HG03432 (cell line): ENCODE measurements around the gene TMEM132E.

Source experiments
- ATAC-seq: cut with Tn5 transposase; IDR thresholded peaks from one replicate; pipeline ENCODE4 v1.9.1; 2021; ENCODE audit warnings: mild to moderate bottlenecking, moderate library complexity; ENCODE audit not compliant: unreplicated experiment

The TMEM132E gene

GRCh38 chr17:34656801-34657200 lies 77.4 kb downstream of the TMEM132E start:
- ATAC-seq = no peak

- no peak for ATAC-seq
These were observed 79.6 kb downstream of the TMEM132E start for GRCh38 chr17:34658811-34659560.

DNA sequence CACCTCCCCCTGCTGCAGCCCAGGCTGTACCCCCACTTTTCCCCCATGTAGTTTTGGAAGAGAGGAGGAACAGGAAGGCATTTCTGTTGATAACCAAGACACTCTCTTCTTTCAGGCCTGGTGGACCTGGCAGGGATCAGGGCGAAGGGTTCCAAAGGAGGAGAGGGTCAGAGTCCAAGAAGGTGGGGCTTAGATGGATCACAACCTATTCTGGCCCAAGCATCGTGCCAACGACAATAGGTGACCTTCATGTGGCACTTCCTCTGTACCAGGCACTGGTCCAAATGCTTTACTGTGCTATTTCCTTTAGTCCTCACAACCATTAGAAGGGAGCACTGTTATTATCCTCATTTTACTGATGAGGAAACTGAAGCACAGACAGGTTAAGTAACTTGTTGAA lies 84.3 kb downstream of the TMEM132E start:
- ATAC-seq = no peak

- ATAC-seq = no peak
These were observed 85.9 kb downstream of the TMEM132E start for GRCh38 chr17:34665150-34665806.

DNA sequence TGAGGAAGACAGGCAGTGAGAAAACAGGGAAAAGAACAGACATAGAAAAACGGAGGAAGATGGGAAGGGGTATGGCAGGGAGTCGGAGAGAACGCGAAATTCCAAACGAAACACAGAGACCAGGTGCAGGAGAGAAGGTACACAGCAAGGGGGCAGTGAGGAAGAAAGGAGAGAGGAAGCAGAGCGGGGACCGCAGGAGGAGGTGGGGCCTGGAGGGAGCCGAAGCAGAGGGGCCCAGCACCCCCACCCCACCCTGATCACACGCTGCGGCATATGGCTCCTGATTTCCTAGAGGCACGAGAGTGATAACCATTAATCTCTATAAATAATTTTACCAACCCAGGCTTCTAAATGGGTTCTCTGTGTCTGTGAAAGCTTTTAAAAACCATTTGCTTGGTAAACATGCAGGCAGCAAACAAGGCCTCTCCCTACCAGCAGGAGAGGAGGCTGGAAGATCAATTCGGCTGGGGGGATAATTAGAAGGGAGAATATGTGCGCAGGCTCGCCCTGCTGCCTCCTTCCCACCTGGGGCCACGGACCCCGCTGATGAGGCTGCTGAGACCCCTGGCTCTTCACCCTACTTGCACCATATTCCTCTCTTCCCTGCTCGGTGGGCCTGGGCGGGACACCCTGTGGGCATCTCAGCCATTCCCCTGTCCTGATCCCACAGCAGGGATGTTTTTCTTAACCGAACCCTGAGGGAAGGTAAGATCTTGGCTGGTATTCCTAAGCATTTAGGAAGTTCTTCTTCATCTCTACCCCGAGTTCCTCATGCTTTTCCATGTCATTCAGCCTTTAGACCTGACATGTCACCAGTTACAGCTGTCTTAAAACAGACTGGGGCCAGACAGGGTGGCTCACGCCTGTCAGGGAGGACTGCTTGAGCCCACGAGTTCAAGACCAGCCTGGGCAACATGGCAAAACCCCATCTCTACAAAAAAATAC lies 86.7 kb downstream of the TMEM132E start:
- no peak for ATAC-seq

DNA sequence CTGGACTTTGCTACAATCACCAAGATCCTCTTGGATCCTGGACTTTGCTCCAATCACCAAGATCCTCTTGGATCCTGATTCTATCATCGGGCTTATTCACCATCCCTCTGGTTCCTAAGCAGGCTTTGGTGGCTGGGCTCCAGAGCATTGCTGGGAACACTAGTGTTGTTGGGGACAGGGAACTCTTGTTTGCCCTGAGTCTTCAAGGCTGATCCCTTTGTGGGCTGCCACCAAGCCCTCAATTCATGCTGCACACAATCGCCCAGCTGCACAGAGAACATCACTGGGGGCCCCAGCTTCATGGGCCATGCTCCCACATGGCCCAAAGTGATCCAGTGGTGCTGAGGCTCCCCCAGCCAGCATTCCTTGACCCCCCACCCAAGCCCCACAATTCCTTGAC lies 88.3 kb downstream of the TMEM132E start:
- no peak for ATAC-seq

- ATAC-seq = no peak
These were observed 88.8 kb downstream of the TMEM132E start for GRCh38 chr17:34668206-34668605.

DNA sequence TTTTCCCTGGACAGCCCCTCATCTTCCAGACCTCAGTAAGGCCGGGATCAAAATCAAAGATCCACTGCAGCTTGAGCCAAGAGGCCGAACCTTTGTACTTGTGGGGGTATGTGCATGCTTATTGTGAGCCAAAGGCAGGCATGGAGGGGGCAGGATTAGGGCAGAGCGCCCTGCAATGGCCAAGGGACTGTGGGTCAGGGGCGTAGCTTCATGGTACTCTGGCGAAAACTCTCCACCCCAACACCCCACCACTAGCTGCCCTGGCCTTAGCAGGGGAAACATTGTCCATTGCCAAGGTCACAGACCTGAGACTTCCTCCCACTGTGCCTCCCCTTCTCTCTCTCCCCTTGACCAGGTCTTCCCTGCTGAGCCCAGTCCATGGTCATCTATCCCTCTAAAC lies 90.1 kb downstream of the TMEM132E start:
- no peak for ATAC-seq

DNA sequence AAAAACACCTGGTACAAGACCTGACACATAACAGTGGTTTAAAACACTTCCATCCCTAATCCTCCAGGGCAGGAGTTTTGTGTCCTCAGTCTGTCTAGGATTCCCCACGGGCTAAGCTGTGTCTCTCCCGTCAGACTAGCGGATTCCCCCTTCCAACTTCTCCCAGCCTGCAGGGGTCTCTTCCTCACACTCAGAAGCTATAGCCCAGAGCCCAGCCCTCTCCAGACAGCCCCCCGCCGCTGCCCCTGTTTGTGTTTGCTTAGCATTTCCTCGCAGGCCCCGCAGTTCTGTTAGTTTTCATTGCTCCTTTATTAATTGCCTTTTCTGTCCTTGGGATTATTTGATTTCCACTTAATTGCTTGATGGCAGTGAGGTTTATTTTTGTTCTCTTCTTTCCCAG lies 91.2 kb downstream of the TMEM132E start:
- ATAC-seq = no peak

- ATAC-seq = no peak
These were observed 91.8 kb downstream of the TMEM132E start for GRCh38 chr17:34671191-34671590.

- ATAC-seq = no peak
These were observed 92.9 kb downstream of the TMEM132E start for GRCh38 chr17:34672176-34672785.

DNA sequence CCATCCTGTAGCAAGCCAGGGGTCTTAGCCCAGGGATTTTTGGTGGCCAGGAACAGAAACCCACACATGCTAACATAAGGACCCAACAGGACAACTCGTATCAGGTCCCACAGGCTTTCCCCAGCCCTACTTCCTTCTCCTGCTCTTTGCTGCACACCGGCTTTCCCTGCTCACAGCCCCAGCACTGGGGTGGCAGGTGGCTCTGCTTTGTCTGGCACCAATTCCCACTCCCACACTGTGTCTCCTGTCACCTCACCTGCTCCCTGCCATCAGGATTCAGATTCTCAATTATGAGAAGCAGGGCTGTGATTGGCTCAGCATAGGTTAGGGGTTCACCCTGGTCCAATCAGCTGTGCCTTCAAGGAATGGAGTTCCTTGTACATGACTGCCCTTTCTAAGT lies 94.1 kb downstream of the TMEM132E start:
- no peak for ATAC-seq

DNA sequence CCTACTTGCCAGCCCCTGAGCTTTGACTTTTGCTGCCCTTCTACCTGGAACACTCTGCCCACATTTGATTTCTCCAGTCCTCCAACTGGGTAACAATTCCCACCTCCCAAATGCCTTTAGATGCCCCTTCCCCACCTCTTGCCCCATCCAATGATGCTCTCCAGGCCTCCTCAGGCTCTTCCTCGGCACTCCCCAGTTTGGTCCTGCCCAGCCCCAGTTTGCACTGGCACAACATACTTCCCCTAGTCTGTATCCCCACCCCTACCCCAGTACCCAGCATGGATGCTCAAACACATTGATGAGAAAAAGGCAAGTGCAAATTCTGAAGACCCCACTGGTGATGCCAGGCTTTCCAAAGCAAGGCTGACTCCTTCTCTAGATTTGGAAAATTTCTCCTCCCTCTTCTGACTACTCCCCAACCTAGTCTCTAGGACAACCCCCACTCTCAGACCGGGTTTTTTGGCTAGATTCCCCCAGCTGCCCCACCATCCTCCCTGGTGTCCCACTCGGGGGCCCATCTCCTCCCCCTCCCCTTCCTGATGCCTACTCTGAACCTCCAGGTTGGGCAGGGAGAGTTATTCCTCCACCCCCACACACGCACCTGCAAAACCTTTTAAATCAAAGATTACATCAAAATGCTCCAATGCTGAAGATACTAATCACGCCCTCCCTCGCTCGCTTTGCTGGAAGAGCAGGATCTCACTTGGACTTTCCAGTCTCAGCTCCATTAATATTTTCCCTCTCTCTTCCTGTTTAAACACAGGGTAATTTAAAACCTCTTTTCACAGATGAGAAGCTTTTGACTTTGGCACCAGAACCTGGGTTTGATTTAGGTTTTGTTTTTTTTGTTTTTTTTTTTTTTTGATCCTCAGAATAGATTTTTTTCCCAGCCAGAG lies 94.9 kb downstream of the TMEM132E start:
- ATAC-seq = no peak

DNA sequence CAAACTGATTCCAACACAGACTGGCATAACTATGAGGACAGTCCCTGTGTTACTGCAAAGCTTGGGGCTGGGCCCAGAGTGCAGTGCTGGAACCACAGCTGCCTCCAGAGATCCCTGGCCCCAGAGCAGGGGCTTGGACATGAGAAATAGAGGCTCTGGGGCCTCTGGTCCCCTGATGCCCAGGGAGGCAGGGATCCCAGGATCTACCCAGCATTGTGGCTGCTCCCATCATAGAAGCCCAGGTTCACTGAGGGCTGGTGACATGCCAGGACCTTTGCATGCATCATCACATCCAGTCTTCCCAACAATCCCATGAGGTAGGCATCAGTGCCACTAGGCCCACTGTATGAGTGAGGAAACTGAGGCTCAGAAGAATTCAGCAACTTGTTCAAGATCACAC lies 95.8 kb downstream of the TMEM132E start:
- ATAC-seq = no peak

DNA sequence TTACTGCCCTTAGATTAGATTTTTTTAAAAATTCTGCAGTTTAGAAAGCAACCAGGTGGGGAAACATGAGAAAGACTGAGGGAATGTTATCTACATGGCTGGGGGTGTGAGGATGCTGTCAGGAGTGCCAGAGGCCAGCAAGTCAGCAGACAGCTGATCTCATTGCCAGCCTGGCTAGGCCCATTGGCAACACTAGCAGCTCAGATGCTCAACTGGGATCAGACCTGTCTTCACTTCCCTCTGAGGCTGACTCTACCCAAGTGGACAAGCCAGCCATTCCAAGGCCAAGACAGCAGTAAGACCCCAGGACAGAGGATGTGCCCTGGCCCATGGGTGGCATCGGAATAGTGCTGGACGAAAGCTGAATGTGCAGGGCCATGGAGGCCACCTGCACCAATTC lies 96.2 kb downstream of the TMEM132E start:
- no peak for ATAC-seq

- ATAC-seq = no peak
These were observed 100.8 kb downstream of the TMEM132E start for GRCh38 chr17:34680151-34680550.

DNA sequence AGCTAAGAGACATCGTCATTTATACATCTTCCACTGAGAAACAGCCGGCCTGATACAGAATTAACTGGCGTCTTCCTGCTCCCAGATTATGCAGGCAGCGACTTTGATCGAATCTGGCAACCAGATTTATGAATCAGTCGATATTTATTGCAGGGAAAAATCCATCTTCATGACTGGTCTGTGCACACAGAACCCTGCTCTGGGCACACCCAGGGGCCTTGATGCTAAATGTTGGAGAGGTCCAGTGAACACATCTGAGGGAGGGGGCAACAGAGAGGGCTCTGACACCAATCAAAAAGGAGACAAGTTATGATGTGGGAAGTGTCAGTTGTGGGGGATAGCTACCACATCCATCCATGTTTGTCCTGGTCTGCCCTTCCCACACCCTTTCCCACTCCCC lies 102.9 kb downstream of the TMEM132E start:
- no peak for ATAC-seq

- no peak for ATAC-seq
These were observed 104.0 kb downstream of the TMEM132E start for GRCh38 chr17:34683390-34683789.
